NAMALWA (cell line): Measurements from ENCODE around the gene EVA1B.

ENCODE experiments used
- DNase-seq: peaks from one replicate; pipeline ENCODE4 v3.0.0-alpha.2; 2015; ENCODE audit warnings: low spot score

The EVA1B gene

GRCh38 chr1:36279110-36279788, 44.2 kb downstream of the EVA1B start:
- DNase-seq: no peak

DNA sequence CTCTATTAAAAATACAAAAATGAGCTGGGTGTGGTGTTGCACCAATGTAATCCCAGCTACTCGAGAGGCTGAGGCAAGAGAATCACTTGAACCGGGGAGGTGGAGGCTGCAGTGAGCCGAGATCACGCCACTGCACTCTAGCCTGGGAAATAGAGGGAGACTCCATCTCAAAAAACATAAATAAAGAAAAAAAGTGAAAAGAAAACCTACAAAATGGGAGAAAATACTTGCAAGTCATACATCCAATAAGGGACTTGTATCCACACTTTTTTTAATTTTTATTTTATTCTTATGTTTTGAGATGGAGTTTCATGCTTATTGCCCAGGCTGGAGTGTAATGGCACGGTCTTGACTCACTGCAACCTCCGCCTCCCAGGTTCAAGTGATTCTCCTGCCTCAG, 46.8 kb downstream of the EVA1B start:
- no peak for DNase-seq

- DNase-seq: no peak
Observed at GRCh38 chr1:36274201-36274600, 49.2 kb downstream of the EVA1B start.

- no peak for DNase-seq
Observed at GRCh38 chr1:36273024-36273423, 50.4 kb downstream of the EVA1B start.
